Central memory CD8-positive, alpha-beta T cell (primary cell): ENCODE data around the gene ULK4.

Experiments used
- ATAC-seq: fragments of 150-1000 bp; cut with Tn5 transposase; replicated peaks from 2 replicates; pipeline ENCODE4 v1.10.0; 2022; ENCODE audit warnings: mild to moderate bottlenecking, moderate FRiP score, moderate number of reproducible peaks; ENCODE audit not compliant: poor library complexity, severe bottlenecking; ENCODE audit errors: extremely low read depth
- DNase-seq, 2 donors: peaks; one replicate each; pipeline ENCODE4 v3.0.0; 2021; ENCODE audit warnings: low spot score in 2 of 2
- H3K27ac Mint-ChIP-seq: one replicate; pipeline ENCODE4 v1.8.0; 2022; ENCODE audit warnings: low read depth, mild to moderate bottlenecking, moderate library complexity, mixed read lengths
- H3K27me3 Mint-ChIP-seq: one replicate; pipeline ENCODE4 v1.8.0; 2022; ENCODE audit warnings: mixed read lengths
- H3K36me3 Mint-ChIP-seq: one replicate; pipeline ENCODE4 v1.8.0; 2022; ENCODE audit warnings: mild to moderate bottlenecking, moderate library complexity, mixed read lengths; ENCODE audit not compliant: insufficient read depth
- H3K4me1 Mint-ChIP-seq: one replicate; pipeline ENCODE4 v1.8.0; 2022; ENCODE audit warnings: mixed read lengths
- H3K4me3 Mint-ChIP-seq: one replicate; pipeline ENCODE4 v1.8.0; 2022; ENCODE audit warnings: mild to moderate bottlenecking, moderate library complexity, mixed read lengths
- H3K9me3 Mint-ChIP-seq: one replicate; pipeline ENCODE4 v1.8.0; 2022; ENCODE audit warnings: mixed read lengths

ULK4 gene

GRCh38 chr3:41490360-41490759 lies 471.5 kb downstream of the ULK4 start:
- no peak for ATAC-seq

GRCh38 chr3:41489231-41489630 lies 472.7 kb downstream of the ULK4 start:
- H3K9me3 Mint-ChIP-seq = no peaks in the 10 kb centered on the region
- DNase-seq (no peak), ATAC-seq (no peak)
- no peak overlapping the region for H3K27ac Mint-ChIP-seq
- H3K4me1 Mint-ChIP-seq = no peaks in the 10 kb centered on the region
- H3K27me3 Mint-ChIP-seq = no peaks in the 10 kb centered on the region
- H3K36me3 Mint-ChIP-seq = peaks cover 2% of the 10 kb centered on the region
- H3K4me3 Mint-ChIP-seq = no peak overlapping the region

More at GRCh38 chr3:41490360-41490759, 471.5 kb downstream of the ULK4 start:
- H3K27me3 Mint-ChIP-seq = no peaks in the 10 kb centered on the region
- no peaks in the 10 kb centered on the region for H3K9me3 Mint-ChIP-seq
- H3K4me1 Mint-ChIP-seq = no peaks in the 10 kb centered on the region
- H3K27ac Mint-ChIP-seq = no peak overlapping the region
- H3K36me3 Mint-ChIP-seq = no peaks in the 10 kb centered on the region
- DNase-seq = no peak
- no peak overlapping the region for H3K4me3 Mint-ChIP-seq

GRCh38 chr3:41488501-41488900 lies 473.4 kb downstream of the ULK4 start:
- DNase-seq = no peak
- no peaks in the 10 kb centered on the region for H3K4me1 Mint-ChIP-seq
- no peak overlapping the region for H3K4me3 Mint-ChIP-seq
- H3K36me3 Mint-ChIP-seq = peaks cover 2% of the 10 kb centered on the region
- ATAC-seq = no peak
- no peak overlapping the region for H3K27ac Mint-ChIP-seq
- no peaks in the 10 kb centered on the region for H3K27me3 Mint-ChIP-seq
- H3K9me3 Mint-ChIP-seq = no peaks in the 10 kb centered on the region

GRCh38 chr3:41485484-41485883 lies 476.4 kb downstream of the ULK4 start:
- no peak overlapping the region for H3K4me3 Mint-ChIP-seq
- H3K36me3 Mint-ChIP-seq = peaks cover 2% of the 10 kb centered on the region
- H3K27ac Mint-ChIP-seq = no peak overlapping the region
- no peak for DNase-seq
- no peak for ATAC-seq
- H3K4me1 Mint-ChIP-seq = no peaks in the 10 kb centered on the region
- no peaks in the 10 kb centered on the region for H3K9me3 Mint-ChIP-seq
- H3K27me3 Mint-ChIP-seq = no peaks in the 10 kb centered on the region

- Mint-ChIP-seq H3K4me1 (no peaks in the 10 kb centered on the region), H3K9me3 (no peaks in the 10 kb centered on the region), H3K27ac (no peak overlapping the region), H3K27me3 (no peaks in the 10 kb centered on the region), H3K4me3 (no peak overlapping the region), H3K36me3 (peaks cover 2% of the 10 kb centered on the region)
- DNase-seq (no peak), ATAC-seq (no peak)
These were observed 479.8 kb downstream of the ULK4 start for GRCh38 chr3:41482134-41482533.

- H3K27ac Mint-ChIP-seq = no peak overlapping the region
- peaks cover 6% of the 10 kb centered on the region for H3K9me3 Mint-ChIP-seq
- no peak for ATAC-seq
- DNase-seq = no peak
- H3K4me1 Mint-ChIP-seq = no peaks in the 10 kb centered on the region
- H3K27me3 Mint-ChIP-seq = no peaks in the 10 kb centered on the region
- H3K36me3 Mint-ChIP-seq = no peaks in the 10 kb centered on the region
- H3K4me3 Mint-ChIP-seq = no peak overlapping the region
These were observed 483.6 kb downstream of the ULK4 start for GRCh38 chr3:41478278-41478677.

- Mint-ChIP-seq H3K4me1 (no peaks in the 10 kb centered on the region), H3K27ac (no peak overlapping the region), H3K36me3 (no peaks in the 10 kb centered on the region), H3K4me3 (no peak overlapping the region), H3K9me3 (peaks cover 6% of the 10 kb centered on the region), H3K27me3 (no peaks in the 10 kb centered on the region)
- ATAC-seq (no peak), DNase-seq (no peak)
These were observed 484.4 kb downstream of the ULK4 start for GRCh38 chr3:41477399-41478014.

GRCh38 chr3:41469083-41469482 lies 492.8 kb downstream of the ULK4 start:
- no peaks in the 10 kb centered on the region for H3K36me3 Mint-ChIP-seq
- ATAC-seq (no peak), DNase-seq (no peak)
- no peak overlapping the region for H3K4me3 Mint-ChIP-seq
- H3K9me3 Mint-ChIP-seq = peaks cover 35% of the 10 kb centered on the region
- peaks cover 9% of the 10 kb centered on the region for H3K27me3 Mint-ChIP-seq
- no peak overlapping the region for H3K27ac Mint-ChIP-seq
- H3K4me1 Mint-ChIP-seq = no peaks in the 10 kb centered on the region

GRCh38 chr3:41467481-41467880 lies 494.4 kb downstream of the ULK4 start:
- DNase-seq (no peak), ATAC-seq (no peak)
- Mint-ChIP-seq H3K36me3 (no peaks in the 10 kb centered on the region), H3K27ac (no peak overlapping the region), H3K9me3 (peaks cover 33% of the 10 kb centered on the region), H3K4me1 (no peaks in the 10 kb centered on the region), H3K27me3 (peaks cover 9% of the 10 kb centered on the region), H3K4me3 (no peak overlapping the region)

- Mint-ChIP-seq H3K27ac (no peak overlapping the region), H3K4me1 (no peaks in the 10 kb centered on the region), H3K9me3 (peaks cover 18% of the 10 kb centered on the region), H3K36me3 (no peaks in the 10 kb centered on the region), H3K27me3 (peaks cover 9% of the 10 kb centered on the region), H3K4me3 (no peak overlapping the region)
- ATAC-seq = no peak
- DNase-seq = no peak
These were observed 497.0 kb downstream of the ULK4 start for GRCh38 chr3:41464858-41465257.

GRCh38 chr3:41464401-41464800 lies 497.5 kb downstream of the ULK4 start:
- Mint-ChIP-seq H3K27me3 (peaks cover 9% of the 10 kb centered on the region), H3K27ac (no peak overlapping the region), H3K4me3 (no peak overlapping the region), H3K36me3 (peaks cover 2% of the 10 kb centered on the region), H3K4me1 (no peaks in the 10 kb centered on the region), H3K9me3 (peaks cover 14% of the 10 kb centered on the region)
- no peak for ATAC-seq
- DNase-seq = no peak

- ATAC-seq = no peak
- Mint-ChIP-seq H3K4me1 (no peaks in the 10 kb centered on the region), H3K36me3 (peaks cover 7% of the 10 kb centered on the region), H3K27ac (no peak overlapping the region), H3K9me3 (no peaks in the 10 kb centered on the region), H3K27me3 (peaks cover under 1% of the 10 kb centered on the region), H3K4me3 (no peak overlapping the region)
- no peak for DNase-seq
These were observed 499.7 kb downstream of the ULK4 start for GRCh38 chr3:41462103-41462691.

- peaks cover 7% of the 10 kb centered on the region for H3K36me3 Mint-ChIP-seq
- H3K9me3 Mint-ChIP-seq = no peaks in the 10 kb centered on the region
- no peak overlapping the region for H3K27ac Mint-ChIP-seq
- no peak for DNase-seq
- ATAC-seq = no peak
- no peaks in the 10 kb centered on the region for H3K4me1 Mint-ChIP-seq
- H3K27me3 Mint-ChIP-seq = no peaks in the 10 kb centered on the region
- H3K4me3 Mint-ChIP-seq = no peak overlapping the region
These were observed 501.2 kb downstream of the ULK4 start for GRCh38 chr3:41460736-41461135.
